Left renal pelvis (tissue), 4 donors: ENCODE measurements around the gene FKBP5. TPM values are rescaled to one million over a fixed set of nuclear protein-coding genes. Genes with fewer than 3 reads are reported as not detected.
A peak's percentile ranks its signal among the peaks of the same experiment; 100 is the strongest.
"Not testable (repeated sequence)": the region's sequence is repeated elsewhere in the genome, so short reads cannot be mapped to it uniquely, and the experiment has no call there.

Experiments
- DNase-seq, 4 donors: peaks; one replicate each; pipeline ENCODE4 v3.0.0-alpha.2; 2013; ENCODE audit warnings: low read depth in 4 of 4, low spot score in 3 of 4
- polyA plus RNA-seq, 4 donors: library from polyadenylated mRNA; unstranded; fragments of 120-200 nt; gene quantifications; one replicate each; pipeline ENCODE4 v1.2.1, GENCODE V29; 2013; ENCODE audit not compliant: insufficient read length in 4 of 4

FKBP5 gene
- polyA plus RNA-seq, 4 donors, result 18.0 to 32.7 (median 26.0) TPM

- DNase-seq, result no peak
Observed at GRCh38 chr6:35626401-35626800, 62.3 kb downstream of the FKBP5 start.

DNA sequence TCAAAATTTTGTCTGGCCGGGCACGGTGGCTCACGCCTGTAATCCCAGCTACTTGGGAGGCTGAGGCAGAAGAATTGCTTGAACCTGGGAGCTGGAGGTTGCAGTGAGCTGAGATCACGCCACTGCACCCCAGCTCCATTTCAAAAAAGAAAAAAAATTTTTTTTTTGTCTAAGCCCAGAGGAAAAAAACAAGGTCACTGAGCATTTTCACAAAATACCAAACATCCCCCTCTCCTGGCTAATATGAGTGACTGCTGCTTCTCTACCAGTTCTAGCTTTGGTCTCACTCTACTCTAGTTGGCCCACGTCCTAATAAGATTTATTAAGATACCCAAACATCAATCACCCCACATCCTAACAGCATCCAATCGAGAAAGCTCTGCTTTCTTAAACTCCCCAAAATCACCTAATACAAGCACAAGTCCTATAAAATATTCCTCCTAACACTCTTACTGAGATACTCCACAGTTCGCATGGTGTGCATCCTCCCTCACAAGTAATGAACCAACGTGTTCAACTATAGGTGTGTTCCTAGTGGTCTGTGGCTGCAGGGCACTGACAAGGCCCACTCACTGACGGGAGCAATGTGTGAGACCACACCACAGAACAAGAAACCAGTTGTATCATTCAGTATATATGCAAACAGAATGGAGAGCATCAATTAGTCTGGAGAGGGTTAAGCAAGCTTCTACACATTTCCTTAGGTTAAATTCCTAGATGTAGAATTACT is 64.2 kb downstream of the FKBP5 start:
- DNase-seq, result no peak

- DNase-seq, result no peak
Observed at GRCh38 chr6:35622283-35622682, 66.4 kb downstream of the FKBP5 start.

- DNase-seq, result no peak
Observed at GRCh38 chr6:35620706-35621105, 68.0 kb downstream of the FKBP5 start.

DNA sequence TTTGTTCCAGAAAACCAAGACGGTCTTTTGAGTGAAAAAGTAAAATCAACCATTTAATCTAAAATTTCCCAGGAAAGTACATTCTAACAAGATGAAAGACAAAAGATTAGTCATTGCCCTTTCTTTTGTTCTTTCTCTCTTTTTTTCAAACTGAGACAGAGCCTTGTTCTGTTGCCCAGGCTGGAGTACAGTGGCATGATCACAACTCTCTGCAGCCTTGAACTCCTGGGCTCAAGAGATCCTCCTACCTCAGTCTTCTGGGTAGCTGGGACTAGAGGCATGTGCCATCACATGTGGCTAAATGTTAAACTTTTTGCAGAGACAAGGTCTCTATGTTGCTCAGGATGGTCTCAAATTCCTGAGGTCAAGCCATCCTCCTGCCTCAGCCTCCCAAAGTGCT is 75.0 kb downstream of the FKBP5 start:
- no peak for DNase-seq

GRCh38 chr6:35611240-35611639 is 77.5 kb downstream of the FKBP5 start:
- no peak for DNase-seq

- DNase-seq, result no peak
Observed at GRCh38 chr6:35610830-35611229, 77.9 kb downstream of the FKBP5 start.

DNA sequence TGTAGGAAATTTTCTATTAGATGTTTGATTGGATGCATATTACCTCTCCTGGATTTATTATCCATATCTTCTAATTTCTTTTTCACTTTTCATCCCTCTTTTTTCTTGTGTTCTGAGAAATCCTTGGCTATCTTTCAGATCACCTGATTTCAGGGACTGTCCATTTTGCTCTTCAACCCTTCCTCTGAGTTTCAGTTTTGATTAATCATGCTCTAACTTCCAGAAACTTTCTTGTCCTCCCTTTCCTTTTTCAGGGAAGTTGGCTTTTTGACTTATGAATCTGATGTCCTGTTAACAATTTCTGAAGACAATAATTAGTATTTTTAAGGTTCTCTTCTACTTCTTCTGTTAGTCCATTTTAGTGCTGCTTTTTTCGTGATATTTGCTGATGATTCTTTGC is 79.1 kb downstream of the FKBP5 start:
- DNase-seq, result no peak

DNA sequence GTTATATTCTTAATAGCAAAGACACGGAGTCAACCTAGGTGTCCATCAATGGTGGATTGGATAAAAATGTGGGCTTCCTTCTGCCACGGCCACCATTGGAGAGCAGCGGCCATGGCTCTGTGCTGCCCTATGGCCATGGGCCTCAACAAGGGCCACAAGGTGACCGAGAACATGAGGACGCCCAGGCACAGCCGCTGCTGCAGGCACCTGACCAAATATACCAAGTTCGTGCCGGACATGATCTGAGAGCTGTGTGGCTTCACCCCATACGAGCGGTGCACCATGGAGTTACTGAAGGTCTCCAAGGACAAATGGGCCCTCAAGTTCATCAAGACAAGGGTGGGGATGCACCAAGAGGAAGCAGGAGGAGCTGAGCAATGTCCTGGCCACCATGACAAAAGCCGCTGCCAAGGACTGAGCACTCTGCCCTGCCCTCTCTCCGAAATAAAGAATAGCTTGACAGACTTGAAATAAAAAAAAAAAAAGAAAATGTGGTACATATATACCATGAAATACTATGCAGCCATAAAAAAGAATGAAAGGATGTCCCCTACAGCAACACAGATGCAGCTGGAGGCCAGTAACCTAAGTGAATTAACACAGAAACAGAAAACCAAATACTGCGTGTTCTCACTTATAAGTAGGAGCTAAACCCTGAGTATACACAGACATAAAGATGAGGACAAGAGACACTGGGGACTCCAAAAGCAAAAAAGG is 81.0 kb downstream of the FKBP5 start:
- DNase-seq, result no peak

DNA sequence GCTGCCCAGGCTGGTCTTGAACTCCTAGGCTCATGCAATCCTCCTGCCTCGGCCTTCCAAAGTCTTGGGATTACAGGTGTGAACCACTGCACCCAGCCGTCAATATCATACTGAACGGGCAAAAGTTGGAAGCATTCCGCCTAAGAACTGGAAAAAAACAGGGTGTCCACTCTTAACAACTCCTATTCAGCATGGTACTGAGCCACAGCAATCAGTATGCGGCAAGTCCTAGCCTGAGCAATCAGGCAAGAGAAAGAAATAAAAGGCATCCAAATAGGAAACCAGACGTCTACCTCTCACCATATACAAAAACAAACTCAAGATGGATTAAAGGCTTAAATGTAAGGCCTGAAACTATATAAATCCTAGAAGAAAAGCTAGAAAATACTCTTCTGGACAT is 83.1 kb downstream of the FKBP5 start:
- DNase-seq, result no peak

- no peak for DNase-seq
Observed at GRCh38 chr6:35603326-35604202, 85.2 kb downstream of the FKBP5 start.

DNA sequence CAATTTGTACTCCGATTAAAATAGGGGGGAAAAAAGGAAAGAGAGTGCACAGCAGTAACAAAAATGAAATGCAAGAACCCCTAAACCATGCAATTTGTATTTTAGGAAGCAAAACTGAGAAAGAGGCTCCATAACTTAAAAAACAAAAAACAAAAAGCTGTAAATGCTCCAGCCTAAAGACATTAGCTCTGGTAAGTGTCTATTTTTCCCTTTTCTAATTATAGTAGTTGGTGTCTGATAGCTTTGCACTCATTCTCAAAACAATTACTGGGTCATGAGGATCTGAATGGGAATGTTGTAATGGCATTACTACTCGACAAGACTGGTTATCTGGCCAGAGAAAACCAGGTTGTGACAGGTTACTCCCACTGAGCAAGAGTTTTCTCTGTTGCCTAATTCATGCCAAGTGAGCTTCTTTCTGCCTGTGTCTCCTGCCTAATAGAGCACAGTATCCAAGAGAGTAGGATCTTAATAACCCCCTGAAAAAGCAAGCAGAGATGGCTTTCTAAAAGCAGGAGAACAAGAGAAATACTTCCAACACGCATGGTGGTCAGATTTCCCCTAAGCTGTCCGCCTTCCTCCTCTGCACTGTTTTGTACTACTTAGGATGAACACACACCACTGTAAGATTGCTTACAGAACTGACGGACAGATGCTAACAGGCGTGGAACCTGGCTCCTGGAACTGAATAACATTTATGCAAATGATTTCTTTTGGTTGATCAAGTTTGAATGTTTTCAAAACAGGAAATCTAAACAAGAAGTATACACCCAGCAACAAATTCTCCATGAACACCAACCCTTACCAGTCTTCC is 86.4 kb downstream of the FKBP5 start:
- no peak for DNase-seq

- DNase-seq, result no peak
Observed at GRCh38 chr6:35601331-35602132, 87.2 kb downstream of the FKBP5 start.

DNA sequence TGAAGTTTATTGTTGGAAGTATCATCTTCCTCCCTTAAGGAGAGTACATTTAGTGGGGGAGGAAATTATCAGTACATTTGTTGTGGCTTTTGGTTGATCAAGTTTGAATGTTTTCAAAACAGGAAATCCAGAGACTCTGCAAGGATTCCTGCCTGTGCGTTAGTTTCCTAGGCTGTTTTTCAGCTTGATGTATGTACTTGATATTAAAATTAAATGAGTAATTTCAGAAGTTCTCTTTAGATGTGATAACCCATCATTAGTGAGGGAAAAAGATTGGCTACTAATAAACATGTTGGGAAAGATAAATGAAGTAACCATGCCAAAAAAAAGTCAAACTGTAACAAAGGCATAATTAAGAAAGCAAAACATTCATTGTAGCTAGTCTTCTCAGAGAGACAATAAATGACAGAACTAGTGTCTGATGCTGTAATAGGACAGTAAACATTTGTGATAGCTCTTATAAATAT is 88.0 kb downstream of the FKBP5 start:
- DNase-seq, result no peak

DNA sequence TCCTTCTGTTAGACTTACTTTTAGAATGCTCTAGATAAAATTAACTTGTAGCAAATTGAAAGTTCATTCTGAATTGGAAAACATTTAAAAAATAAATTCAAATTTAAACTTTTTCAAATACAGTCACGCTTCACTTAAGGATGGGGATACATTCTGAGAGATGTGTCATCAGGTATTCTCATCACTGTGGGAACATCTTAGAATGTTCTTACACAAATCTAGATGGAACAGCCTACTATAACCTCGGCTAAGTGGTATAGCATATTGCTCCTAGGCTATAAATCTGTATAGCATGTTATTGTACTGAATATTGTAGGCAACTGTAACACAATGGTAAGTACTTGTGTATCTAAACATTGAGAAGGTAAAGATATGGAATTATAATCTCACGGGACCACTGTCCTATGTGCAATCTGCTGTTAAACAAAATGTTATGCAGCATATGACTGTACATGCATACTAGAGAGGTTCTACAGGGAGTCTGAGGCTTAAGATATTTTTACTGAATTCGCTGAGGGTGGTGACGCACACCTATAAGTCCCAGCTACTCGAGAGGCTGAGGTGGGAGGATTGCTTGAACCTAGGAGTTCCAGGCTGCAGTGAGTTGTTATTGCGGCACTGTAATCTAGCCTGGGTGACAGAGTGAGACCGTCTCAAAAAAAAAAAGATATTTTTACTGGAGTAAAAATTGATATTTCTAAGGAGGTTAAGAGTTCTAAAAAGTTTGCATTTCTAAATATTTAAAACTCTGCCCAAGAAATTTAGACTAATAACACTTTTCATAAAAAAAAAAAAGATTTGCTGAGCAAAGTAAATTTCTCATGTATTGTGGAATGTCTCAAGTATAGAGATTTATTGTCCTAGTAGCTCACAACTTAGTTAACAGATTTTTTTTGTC is 88.7 kb downstream of the FKBP5 start:
- no peak for DNase-seq

- DNase-seq, result not testable (repeated sequence)
Observed at GRCh38 chr6:35598621-35599020, 90.1 kb downstream of the FKBP5 start.

DNA sequence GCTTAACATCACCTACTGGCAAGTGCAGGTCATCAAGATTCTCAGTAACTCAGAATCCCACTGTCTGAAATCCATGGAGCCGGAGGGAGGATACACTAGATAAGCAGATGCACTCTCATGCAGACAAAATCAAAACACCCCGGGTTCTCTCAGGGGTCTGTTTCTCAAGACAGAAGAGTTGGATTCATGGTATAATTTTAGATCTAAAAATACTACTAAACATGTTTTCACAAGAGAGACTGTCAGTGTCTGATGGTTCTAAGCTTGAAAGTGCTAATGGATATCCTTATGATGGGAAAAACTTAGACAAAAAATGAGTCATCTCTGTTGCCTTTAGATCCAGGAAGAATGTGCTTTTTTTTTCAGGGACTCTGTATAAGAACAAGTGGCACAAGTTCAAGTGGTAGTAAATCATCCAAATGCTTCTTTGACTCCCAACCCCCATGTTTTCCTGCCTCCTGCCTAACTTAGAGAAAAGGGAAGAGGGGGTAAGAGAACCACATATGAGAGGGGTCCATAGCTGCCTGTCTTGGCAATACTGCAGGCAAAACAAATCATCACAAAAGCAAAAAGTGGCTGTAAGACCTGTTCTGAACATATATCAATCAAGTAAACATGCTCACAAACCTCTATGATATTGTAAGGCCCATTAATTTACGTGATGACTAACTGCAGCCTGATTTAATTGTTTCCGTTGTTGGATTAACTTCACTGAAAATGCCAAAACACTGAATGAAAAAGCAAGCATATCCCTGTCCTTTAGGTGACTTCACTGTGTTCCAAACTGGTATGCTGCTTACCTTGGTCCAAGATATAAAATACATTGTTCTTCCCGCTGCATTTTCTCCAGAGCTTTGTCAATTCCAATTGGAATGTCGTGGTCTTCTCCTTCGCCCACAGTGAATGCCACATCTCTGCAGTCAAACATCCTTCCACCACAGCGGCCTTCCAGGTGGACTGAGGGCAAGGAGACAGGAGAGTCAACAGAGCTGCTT is 92.0 kb downstream of the FKBP5 start:
- DNase-seq, result peak in 3 of 4 donors; percentile 58 to 64 (median 61)
